Measurements from ENCODE around the gene CCR1. TPM values are rescaled to one million over a fixed set of nuclear protein-coding genes. Genes with fewer than 3 reads are reported as not detected.

CCR1 gene
- total RNA-seq: 0.49 and 0.81 TPM in 2 replicates

GRCh38 chr3:46208167-46208704, at the start of gene CCR1:
Gene CCR1 (minus strand): TSS chr3:46208313. CDS start chr3:46204313, 4,000 bp downstream.

DNA sequence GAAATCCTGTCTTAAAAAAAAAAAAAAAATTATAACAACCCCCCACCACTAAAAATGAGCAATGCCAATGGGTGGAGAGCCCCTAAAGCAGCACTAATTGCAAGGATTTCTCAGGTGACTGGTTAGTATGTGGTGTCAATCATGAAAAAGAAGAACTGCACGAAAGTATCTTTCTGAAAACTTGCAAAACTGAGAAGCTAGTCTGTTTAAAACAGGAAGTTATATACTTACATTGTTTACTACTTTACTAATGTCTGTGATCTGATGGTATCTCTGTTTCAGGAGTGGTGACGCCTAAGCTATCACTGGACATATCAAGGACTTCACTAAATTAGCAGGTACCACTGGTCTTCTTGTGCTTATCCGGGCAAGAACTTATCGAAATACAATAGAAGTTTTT, 34.0 kb upstream of the CCR1 start, which contains the start of gene CCR3:
Gene CCR3 (plus strand): TSS at position 341 of the 400 bp plus-strand sequence. CDS start 22,699 bp downstream, outside the sequence.

Other genes with a start within 250 kb of the CCR1 start
- gene FYCO1, start 212.5 kb downstream of the CCR1 start, total RNA-seq: 26.8 and 31.0 TPM in 2 replicates
- gene XCR1, start 180.8 kb downstream of the CCR1 start, total RNA-seq: not detected in 2 replicates
- gene CCR3, start 34.1 kb upstream of the CCR1 start, total RNA-seq: not detected in 2 replicates
- gene CCR2, start 145.8 kb upstream of the CCR1 start, total RNA-seq: not detected in 2 replicates
- not detected in 2 replicates for gene CCR5, start 162.6 kb upstream of the CCR1 start, total RNA-seq
- gene CCRL2, start 198.9 kb upstream of the CCR1 start, total RNA-seq: 0.12 and 0.32 TPM in 2 replicates

Measured in hair follicle dermal papilla cell (primary cell).